C4-2B (cell line): ENCODE results near the gene DNAJC1.
"Not testable (repeated sequence)": the region's sequence is repeated elsewhere in the genome, so short reads cannot be mapped to it uniquely, and the experiment has no call there.

Experiments
- H3K27ac ChIP-seq: fragments of 450-650 bp; 2 replicates; pipeline ENCODE4 v1.5.1; 2017
- CTCF ChIP-seq: fragments of 450-650 bp; conservative IDR thresholded peaks from 2 replicates; pipeline ENCODE4 v1.5.1; 2017; ENCODE audit warnings: mild to moderate bottlenecking
- ZFX ChIP-seq: fragments of 450-650 bp; IDR thresholded peaks from 2 replicates; pipeline ENCODE4 v1.6.1; 2017

The DNAJC1 gene

GRCh38 chr10:21885940-21886339 is 117.6 kb downstream of the DNAJC1 start:
- TF ChIP-seq ZFX: no peak
- TF ChIP-seq CTCF: no peak
- no peak overlapping the region for H3K27ac ChIP-seq

- TF ChIP-seq CTCF: no peak
- no peak for TF ChIP-seq ZFX
- no peak overlapping the region for H3K27ac ChIP-seq
Measured at GRCh38 chr10:21873198-21873597, 130.3 kb downstream of the DNAJC1 start.

DNA sequence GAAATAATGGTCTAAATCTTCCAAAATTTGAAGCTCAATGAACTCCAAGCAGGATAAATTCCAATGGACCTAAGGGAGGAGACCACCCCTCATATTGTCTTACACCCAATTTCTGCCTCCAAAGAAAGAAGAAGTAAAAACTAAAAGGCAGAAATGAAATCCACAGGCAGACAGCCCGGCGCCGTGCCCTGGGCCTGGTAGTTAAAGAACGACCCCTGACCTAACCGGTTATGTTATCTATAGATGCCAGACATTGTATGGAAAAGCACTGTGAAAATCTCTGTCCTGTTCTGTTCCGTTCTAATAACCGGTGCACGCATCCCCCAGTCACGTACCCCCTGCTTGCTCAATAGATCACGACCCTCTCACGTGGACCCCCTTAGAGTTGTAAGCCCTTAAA is 130.8 kb downstream of the DNAJC1 start:
- H3K27ac ChIP-seq: not testable (repeated sequence)

GRCh38 chr10:21870849-21871248 is 132.7 kb downstream of the DNAJC1 start:
- TF ChIP-seq ZFX: no peak
- TF ChIP-seq CTCF: no peak
- no peak overlapping the region for H3K27ac ChIP-seq

GRCh38 chr10:21869087-21869486 is 134.4 kb downstream of the DNAJC1 start:
- H3K27ac ChIP-seq: not testable (repeated sequence)

- TF ChIP-seq ZFX (no peak), CTCF (no peak)
- no peak overlapping the region for H3K27ac ChIP-seq
Measured at GRCh38 chr10:21860718-21861117, 142.8 kb downstream of the DNAJC1 start.

GRCh38 chr10:21858455-21858854 is 145.1 kb downstream of the DNAJC1 start:
- no peak for TF ChIP-seq ZFX
- TF ChIP-seq CTCF: no peak
- H3K27ac ChIP-seq: no peak overlapping the region

DNA sequence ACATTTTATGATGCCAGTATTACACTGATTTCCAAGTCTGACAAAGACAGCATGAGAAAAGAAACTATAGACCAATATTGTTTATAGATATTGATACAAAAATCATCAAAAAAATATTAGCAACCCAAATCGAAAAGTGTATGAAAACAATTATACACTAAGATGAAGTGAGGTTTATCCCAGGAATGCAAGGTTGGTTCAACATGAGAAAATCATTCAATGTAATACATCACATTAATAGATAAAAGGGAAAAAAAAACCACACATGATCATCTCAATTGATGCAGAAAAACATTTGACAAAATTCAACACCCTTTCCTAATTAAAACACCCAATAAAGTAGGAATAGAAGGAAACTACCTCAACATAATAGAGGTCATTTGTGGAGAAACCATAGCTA is 153.9 kb downstream of the DNAJC1 start:
- no peak for TF ChIP-seq CTCF
- no peak for TF ChIP-seq ZFX
- H3K27ac ChIP-seq: no peak overlapping the region

DNA sequence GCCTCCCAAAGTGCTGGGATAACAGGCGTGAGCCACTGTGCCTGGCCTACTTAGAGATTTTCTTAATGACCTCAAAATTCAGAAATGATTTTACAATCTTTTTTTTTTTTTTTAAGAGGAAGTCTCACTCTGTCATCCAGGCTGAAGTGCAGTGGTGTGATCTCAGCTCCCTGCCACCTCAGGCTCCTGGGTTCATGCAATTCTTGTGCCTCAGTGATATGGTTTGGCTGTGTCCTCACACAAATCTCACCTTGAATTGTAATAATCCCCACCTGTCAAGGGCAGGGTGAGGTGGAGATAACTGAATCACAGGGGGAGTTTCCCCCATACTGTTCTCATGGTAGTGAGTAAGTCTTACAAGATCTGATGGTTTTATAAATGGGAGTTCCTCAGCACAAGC is 159.9 kb downstream of the DNAJC1 start:
- no peak overlapping the region for H3K27ac ChIP-seq
- TF ChIP-seq ZFX (no peak), CTCF (no peak)

GRCh38 chr10:21841273-21841672 is 162.3 kb downstream of the DNAJC1 start:
- H3K27ac ChIP-seq: not testable (repeated sequence)

- not testable (repeated sequence) for H3K27ac ChIP-seq
Measured at GRCh38 chr10:21837487-21837886, 166.0 kb downstream of the DNAJC1 start.

- H3K27ac ChIP-seq: not testable (repeated sequence)
Measured at GRCh38 chr10:21834574-21834973, 169.0 kb downstream of the DNAJC1 start.
